GM19467 (cell line): ENCODE measurements around the gene PCP2.

Source experiments
- ATAC-seq: cut with Tn5 transposase; IDR thresholded peaks from one replicate; pipeline ENCODE4 v1.9.1; 2021; ENCODE audit warnings: mild to moderate bottlenecking, moderate library complexity; ENCODE audit not compliant: unreplicated experiment

The PCP2 gene

DNA sequence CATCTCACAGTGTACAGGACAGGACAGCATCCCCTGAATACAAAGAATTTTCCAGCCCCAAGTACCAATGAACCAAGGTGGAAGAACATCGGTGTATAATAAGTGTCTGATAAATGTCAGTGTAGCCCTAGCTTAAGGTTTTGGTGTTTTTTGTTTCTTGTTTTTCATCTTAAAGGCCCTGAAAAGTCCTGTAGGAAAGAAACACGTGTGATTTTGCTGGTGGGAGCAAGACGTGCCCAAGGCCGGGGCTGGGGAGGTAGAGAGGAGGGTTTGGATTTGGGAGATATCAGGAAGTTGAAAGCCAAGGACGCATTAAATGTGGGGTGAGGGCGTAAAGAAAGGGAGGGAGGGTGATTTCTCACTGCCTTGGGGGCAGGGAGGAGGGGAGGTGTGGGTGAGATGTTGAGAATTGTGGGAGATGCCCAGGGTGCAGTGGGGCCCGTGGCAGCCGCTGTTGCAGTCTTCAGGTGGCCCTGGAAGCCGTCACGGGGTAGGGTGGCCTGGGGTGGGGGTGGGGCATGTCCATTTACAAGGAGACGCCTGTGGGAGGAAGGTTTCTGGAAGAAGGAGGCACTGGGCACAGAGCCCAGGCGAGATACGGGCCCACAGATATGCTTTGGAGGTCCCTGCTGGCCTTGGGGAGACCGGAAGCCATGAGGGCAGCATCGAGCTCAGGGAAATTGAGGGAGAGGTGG lies 31.1 kb downstream of the PCP2 start:
- no peak for ATAC-seq

DNA sequence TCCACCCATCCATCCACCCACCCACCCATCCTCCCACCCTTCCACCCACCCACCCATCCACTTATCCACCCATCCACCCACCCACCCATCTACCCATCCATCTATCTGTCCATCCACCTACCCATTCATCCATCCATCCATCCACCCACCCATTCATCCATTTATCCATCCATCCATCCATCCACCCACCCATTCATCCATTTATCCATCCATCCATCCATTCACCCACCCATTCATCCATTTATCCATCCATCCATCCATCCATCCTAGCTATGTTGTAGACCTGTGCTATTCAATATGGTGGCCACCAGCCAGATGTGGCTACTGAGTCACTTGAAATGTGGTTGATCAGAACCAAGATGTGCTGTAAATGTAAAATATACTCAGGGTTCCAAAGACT lies 32.8 kb downstream of the PCP2 start:
- no peak for ATAC-seq

DNA sequence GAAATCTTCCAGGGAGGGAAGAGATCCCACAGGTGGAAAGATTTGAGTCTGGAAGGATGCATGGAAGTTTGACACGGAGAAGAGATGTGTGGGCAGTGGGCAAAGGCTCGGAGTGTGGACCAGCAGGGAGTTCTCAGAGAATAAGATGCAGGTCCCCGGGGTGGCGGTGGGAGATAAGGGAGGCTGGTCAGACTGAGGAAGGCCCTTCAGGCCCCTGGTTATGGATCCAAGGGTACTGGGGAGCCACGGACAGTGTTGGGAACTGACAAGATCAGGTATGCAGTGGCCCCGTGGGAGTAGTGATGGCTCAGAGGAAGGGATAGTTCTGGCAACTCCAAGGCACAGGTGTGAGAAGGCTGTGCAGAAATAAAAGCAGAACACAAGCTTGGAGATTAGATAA lies 35.3 kb downstream of the PCP2 start:
- no peak for ATAC-seq

DNA sequence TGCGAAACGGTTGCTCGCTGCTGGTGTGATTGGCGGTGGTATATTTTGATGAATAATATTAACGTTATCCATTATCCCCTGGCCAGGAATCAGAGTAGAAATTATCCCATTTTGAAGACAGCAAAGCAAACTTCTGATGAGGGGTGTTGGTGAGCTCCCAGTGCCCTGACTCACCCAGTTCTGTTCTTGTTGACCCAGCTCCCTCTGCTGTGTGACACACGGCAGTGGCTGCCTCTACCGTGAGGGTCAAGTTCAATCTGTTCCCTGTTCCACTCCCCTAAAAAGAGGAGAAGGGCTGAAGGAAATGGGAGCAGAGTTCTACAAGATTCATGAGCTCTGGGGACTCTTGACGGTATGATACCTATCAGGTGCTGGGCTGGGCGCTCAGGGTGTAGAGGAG lies 35.8 kb downstream of the PCP2 start:
- no peak for ATAC-seq

DNA sequence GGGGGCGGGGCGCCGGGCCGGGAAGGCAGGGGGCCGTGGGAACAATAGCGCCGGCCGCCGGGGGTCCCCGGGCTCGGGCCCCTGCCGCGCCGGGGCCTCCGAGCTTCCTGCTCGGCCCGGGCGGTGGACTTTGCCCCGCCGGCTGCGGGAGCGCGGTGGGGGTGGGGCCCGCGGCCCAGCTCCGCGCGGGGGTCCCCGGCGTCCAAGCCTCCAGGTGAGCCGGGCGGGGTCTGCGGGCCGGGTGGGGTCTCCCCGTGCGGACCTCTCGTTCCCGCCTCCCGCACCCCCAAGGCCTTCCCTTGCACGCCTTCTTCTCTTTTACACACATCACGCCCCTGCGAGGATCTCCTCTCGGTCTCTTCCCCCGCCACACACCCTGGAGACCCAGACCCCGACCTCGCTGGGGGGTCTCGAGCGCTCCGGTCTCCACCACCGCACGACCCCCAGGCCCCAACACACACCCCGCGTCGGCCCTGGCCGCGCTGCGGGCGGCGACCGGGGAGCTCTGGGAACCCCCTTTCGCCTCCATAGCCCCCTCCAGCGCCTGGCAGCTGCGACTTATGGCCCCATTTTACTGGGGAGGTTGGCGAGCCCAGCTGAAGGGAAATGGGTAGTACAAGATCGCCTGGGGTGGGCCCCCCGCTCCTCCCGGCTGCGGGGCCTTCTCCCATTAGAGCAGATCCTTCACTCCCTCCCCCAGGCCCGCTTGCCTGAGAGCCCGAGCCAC lies 37.1 kb downstream of the PCP2 start:
- no peak for ATAC-seq

DNA sequence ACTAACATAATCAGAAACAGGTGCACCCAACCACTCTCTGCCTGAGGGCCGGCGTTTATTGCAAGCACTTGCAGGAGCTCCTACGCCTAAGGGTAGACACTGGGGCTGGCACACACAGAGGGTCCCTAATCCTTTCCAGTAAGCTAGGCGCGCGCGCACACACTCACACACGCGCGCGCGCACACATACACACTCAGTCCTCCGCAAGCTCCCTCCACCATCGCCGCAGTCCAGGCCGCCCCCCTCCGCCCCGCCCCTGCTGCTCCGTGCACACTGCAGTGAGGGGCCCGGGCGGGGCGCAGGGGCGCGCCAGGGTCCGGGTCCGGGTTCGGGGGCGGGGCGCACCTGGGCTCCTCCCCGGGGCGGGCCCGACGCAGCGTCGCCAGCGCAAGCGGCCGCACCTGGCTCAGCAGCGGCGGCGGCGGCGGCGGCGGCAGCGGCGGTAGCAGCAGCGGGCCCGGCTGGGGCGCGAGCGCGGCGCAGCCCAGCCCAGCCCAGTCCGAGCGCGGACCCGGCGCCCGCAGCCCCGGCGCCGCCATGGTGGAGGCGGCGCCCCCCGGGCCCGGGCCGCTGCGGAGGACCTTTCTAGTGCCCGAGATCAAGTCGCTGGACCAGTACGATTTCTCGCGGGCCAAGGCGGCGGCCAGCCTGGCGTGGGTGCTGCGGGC lies 37.9 kb downstream of the PCP2 start, which contains the start of gene CAMSAP3:
TSS of gene CAMSAP3 (plus strand) at position 398 of the 668 bp plus-strand sequence. CDS start at position 538, 140 bp downstream.
- no peak for ATAC-seq

DNA sequence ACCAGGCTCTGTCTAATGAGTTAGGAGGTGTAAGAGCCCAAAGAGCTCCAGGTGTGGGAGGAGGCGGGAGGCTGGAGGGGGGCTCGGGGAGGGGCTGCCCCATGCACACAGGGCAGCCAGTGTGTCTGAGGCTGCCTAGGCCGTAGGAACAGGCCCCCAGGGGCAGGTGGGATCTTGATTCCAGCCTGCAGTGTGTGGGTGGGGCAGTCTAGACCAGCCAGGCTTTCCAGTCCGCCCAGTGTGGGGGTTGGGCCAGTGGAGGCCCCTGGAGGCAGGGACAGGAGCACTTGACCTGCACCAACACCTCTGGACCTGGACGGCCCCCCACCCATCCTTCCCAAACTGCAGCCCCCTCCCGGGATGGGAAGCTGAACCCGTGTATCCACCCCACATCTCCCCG lies 43.3 kb downstream of the PCP2 start:
- no peak for ATAC-seq

DNA sequence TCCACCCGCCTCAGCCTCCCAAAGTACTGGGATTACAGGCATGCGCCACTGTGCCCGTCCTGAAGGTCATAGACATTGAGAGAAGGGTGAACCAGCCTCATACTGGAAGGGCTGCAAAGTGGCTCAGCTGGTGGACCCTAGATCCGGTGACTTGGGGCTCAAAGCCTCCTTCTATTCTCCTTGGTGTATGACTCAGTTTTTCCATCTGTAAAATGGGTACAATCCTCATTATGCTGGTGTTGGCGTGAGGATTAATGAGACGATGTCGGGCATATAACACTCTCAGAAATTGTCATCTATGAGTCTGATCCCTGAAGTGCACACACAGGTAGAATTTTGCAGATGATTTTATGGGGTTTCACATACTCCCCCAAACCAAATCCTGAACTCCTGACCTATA lies 43.7 kb downstream of the PCP2 start:
- no peak for ATAC-seq

DNA sequence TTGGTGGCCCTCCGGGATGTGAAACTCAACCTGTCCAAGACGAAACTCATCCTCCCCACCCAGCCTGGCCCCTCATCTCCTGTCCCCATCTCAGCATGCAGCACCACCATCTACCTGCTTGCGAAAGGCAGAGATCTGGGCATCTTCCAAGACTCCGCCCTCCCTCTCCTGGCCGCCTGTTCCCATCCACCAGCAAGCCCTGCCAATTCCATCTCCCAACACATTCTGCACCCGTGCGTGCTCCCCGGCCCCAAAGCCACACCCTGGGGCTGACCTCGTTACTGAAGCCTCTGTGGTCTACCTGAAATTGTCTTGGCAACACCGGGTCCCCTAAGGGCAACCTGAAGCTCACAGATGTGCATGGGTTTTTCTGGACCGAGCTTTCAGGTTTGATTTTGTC lies 51.1 kb downstream of the PCP2 start:
- no peak for ATAC-seq
